ENCODE data around the gene CTDSPL. TPM values are rescaled to one million over a fixed set of nuclear protein-coding genes. Genes with fewer than 3 reads are reported as not detected.

CTDSPL gene
- total RNA-seq, 1 donor, result 34.7 TPM

GRCh38 chr3:37872413-37873160 lies 10.9 kb downstream of the CTDSPL start:
- H3K4me3 ChIP-seq (ENCODE audit: insufficient read depth, low read length), result no peak overlapping the region
- H3K27ac ChIP-seq (ENCODE audit: low read depth, low read length), result no peak overlapping the region
- no peak for DNase-seq (ENCODE audit: insufficient read length, low spot score, missing footprints)
- peaks cover 82% of the 10 kb centered on the region for H3K79me2 ChIP-seq (ENCODE audit: insufficient read depth, low read length)
- no peaks in the 10 kb centered on the region for H3K36me3 ChIP-seq (ENCODE audit: insufficient read depth, low read length)
- no peaks in the 10 kb centered on the region for H3K4me1 ChIP-seq (ENCODE audit: insufficient read depth, low read length)
- H3K4me2 ChIP-seq (ENCODE audit: insufficient read depth, low read length), result no peak overlapping the region
- H2AFZ ChIP-seq (ENCODE audit: low read length), result no peak overlapping the region
- H3K27me3 ChIP-seq (ENCODE audit: insufficient read depth, low read length), result no peaks in the 10 kb centered on the region
- TF ChIP-seq CTCF (IDR thresholded peaks at IDR 0.05; ENCODE audit: extremely low read depth, low read depth, low read length), result no peak
- H4K20me1 ChIP-seq (ENCODE audit: insufficient read depth, low read length), result peaks cover 30% of the 10 kb centered on the region
- H3K9me3 ChIP-seq (ENCODE audit: low read depth, low read length), result no peaks in the 10 kb centered on the region

GRCh38 chr3:37876279-37876678 lies 14.6 kb downstream of the CTDSPL start:
- DNase-seq (ENCODE audit: insufficient read length, low spot score, missing footprints), result no peak
- peaks cover 43% of the 10 kb centered on the region for H4K20me1 ChIP-seq (ENCODE audit: insufficient read depth, low read length)
- H3K4me2 ChIP-seq (ENCODE audit: insufficient read depth, low read length), result no peak overlapping the region
- no peak overlapping the region for H3K4me3 ChIP-seq (ENCODE audit: insufficient read depth, low read length)
- H3K27ac ChIP-seq (ENCODE audit: low read depth, low read length), result no peak overlapping the region
- H3K27me3 ChIP-seq (ENCODE audit: insufficient read depth, low read length), result no peaks in the 10 kb centered on the region
- peaks cover 83% of the 10 kb centered on the region for H3K79me2 ChIP-seq (ENCODE audit: insufficient read depth, low read length)
- no peaks in the 10 kb centered on the region for H3K4me1 ChIP-seq (ENCODE audit: insufficient read depth, low read length)
- H3K9me3 ChIP-seq (ENCODE audit: low read depth, low read length), result no peaks in the 10 kb centered on the region
- H3K36me3 ChIP-seq (ENCODE audit: insufficient read depth, low read length), result no peaks in the 10 kb centered on the region
- H2AFZ ChIP-seq (ENCODE audit: low read length), result no peak overlapping the region
- no peak for TF ChIP-seq CTCF (IDR thresholded peaks at IDR 0.05; ENCODE audit: extremely low read depth, low read depth, low read length)

GRCh38 chr3:37882711-37883110 lies 21.0 kb downstream of the CTDSPL start:
- Histone ChIP-seq H3K4me3 (ENCODE audit: insufficient read depth, low read length) (no peak overlapping the region), H3K4me2 (ENCODE audit: insufficient read depth, low read length) (no peak overlapping the region), H4K20me1 (ENCODE audit: insufficient read depth, low read length) (peaks cover 30% of the 10 kb centered on the region), H3K79me2 (ENCODE audit: insufficient read depth, low read length) (peaks cover 74% of the 10 kb centered on the region), H3K9me3 (ENCODE audit: low read depth, low read length) (no peaks in the 10 kb centered on the region), H2AFZ (ENCODE audit: low read length) (no peak overlapping the region), H3K27ac (ENCODE audit: low read depth, low read length) (no peak overlapping the region), H3K27me3 (ENCODE audit: insufficient read depth, low read length) (no peaks in the 10 kb centered on the region), H3K36me3 (ENCODE audit: insufficient read depth, low read length) (no peaks in the 10 kb centered on the region), H3K4me1 (ENCODE audit: insufficient read depth, low read length) (no peaks in the 10 kb centered on the region)
- no peak for TF ChIP-seq CTCF (IDR thresholded peaks at IDR 0.05; ENCODE audit: extremely low read depth, low read depth, low read length)
- DNase-seq (ENCODE audit: insufficient read length, low spot score, missing footprints), result no peak

- Histone ChIP-seq H3K27me3 (ENCODE audit: insufficient read depth, low read length) (no peaks in the 10 kb centered on the region), H3K27ac (ENCODE audit: low read depth, low read length) (no peak overlapping the region), H3K79me2 (ENCODE audit: insufficient read depth, low read length) (peaks cover 57% of the 10 kb centered on the region), H3K4me1 (ENCODE audit: insufficient read depth, low read length) (no peaks in the 10 kb centered on the region), H3K4me3 (ENCODE audit: insufficient read depth, low read length) (no peak overlapping the region), H3K9me3 (ENCODE audit: low read depth, low read length) (no peaks in the 10 kb centered on the region), H3K4me2 (ENCODE audit: insufficient read depth, low read length) (no peak overlapping the region), H2AFZ (ENCODE audit: low read length) (no peak overlapping the region), H4K20me1 (ENCODE audit: insufficient read depth, low read length) (peaks cover 15% of the 10 kb centered on the region), H3K36me3 (ENCODE audit: insufficient read depth, low read length) (no peaks in the 10 kb centered on the region)
- TF ChIP-seq CTCF (IDR thresholded peaks at IDR 0.05; ENCODE audit: extremely low read depth, low read depth, low read length), result no peak
- DNase-seq (ENCODE audit: insufficient read length, low spot score, missing footprints), result no peak
Measured at GRCh38 chr3:37885814-37886213, 24.1 kb downstream of the CTDSPL start.

Data from osteoblast (primary cell).